GM18517 (cell line): ENCODE results near the gene C20orf202.
"Not testable (repeated sequence)": the region's sequence is repeated elsewhere in the genome, so short reads cannot be mapped to it uniquely, and the experiment has no call there.

ENCODE experiments used
- ATAC-seq: cut with Tn5 transposase; IDR thresholded peaks from one replicate; pipeline ENCODE4 v1.9.1; 2021; ENCODE audit warnings: mild to moderate bottlenecking, moderate library complexity; ENCODE audit not compliant: unreplicated experiment

Gene C20orf202

DNA sequence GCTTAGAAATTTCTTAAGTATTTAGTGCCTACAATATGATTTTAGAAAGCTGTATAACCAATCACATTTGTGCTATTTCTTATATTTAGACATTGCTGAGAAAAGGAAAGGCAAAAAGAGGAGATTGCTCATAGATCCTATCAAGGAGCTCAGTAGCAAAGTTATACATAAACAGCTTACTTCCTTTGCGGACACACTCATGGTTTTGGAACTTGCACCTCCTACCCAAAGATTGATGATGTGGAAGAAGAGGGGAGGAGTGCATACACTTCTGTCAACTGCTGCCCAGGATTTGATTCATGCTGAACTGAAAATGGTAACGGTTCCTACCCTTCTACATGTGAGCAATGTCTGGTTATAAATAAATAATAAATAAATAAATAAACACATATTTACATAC is 39.3 kb downstream of the C20orf202 start:
- no peak for ATAC-seq

GRCh38 chr20:1245578-1245977 is 42.3 kb downstream of the C20orf202 start:
- no peak for ATAC-seq

GRCh38 chr20:1247689-1248088 is 44.4 kb downstream of the C20orf202 start:
- ATAC-seq: no peak

- ATAC-seq: not testable (repeated sequence)
These were observed 47.0 kb downstream of the C20orf202 start for GRCh38 chr20:1250282-1250681.

DNA sequence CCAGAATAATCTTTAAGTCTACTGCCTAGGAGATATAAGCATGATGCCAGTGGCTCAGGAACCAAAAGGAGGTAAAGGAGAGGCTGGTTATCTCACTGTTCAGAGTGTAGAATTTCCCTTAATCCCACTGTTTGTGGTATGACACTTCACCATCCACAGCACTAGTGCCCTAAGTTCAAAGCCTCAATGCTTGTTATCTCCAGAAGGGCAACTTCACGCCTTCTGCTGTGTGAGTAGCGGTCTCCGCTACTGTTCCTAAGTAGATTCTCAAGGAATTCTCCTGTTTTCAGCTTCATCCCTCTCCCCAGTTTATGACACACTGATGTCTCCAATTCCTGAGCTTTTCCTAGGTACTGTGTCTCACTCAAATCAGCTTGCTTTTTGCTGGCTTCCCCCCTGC is 49.2 kb downstream of the C20orf202 start:
- ATAC-seq: no peak

GRCh38 chr20:1254254-1254653 is 51.0 kb downstream of the C20orf202 start:
- no peak for ATAC-seq

DNA sequence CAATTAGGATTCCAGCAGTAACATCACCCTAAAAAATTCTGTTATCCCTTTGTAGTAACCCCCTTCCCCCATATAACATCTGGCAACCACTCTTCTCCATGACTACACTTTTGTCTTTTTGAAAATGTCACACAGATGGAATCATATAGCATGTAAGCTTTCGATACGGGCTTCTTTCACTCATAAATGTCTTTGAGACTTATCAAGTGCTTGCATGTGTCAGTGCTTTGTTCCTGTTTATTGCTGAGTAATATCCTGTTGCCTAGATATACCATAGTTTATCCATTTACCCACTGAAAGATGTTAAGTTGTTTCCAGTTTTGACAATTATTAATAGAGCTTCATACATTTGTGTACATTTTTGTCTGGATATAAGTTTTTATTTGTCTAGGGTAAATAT is 52.4 kb downstream of the C20orf202 start:
- ATAC-seq: no peak
